Neural cell (in vitro differentiated cells): ENCODE data around the gene CLCN3. TPM values are rescaled to one million over a fixed set of nuclear protein-coding genes. Genes with fewer than 3 reads are reported as not detected.

ENCODE experiments used
- H2AFZ ChIP-seq: fragments of 200-600, 300-800 bp; sonication (generic), shearing (Covaris generic); 2 replicates; pipeline ENCODE4 v1.6.0; 2014; ENCODE audit warnings: low read depth, mild to moderate bottlenecking, antibody characterized with exemption, low read length, moderate library complexity
- H3F3A ChIP-seq: fragments of 200-600 bp; shearing (Covaris generic); 2 replicates; pipeline ENCODE4 v1.6.1; 2016; ENCODE audit warnings: mild to moderate bottlenecking, moderate library complexity, mixed read lengths, antibody characterized with exemption, low read length; ENCODE audit not compliant: insufficient read depth, poor library complexity, severe bottlenecking
- H3K27ac ChIP-seq: fragments of 200-600, 300-800 bp; sonication (generic), shearing (Covaris generic); 2 replicates; pipeline ENCODE4 v1.5.1; 2014; ENCODE audit warnings: mild to moderate bottlenecking, low read length, moderate library complexity
- H3K27me3 ChIP-seq: fragments of 300-800, 200-600 bp; sonication (generic), shearing (Covaris generic); 2 replicates; pipeline ENCODE4 v1.6.0; 2014; ENCODE audit warnings: mild to moderate bottlenecking, low read depth, low read length, moderate library complexity; ENCODE audit not compliant: insufficient read depth
- H3K36me3 ChIP-seq: fragments of 300-800, 200-600 bp; sonication (generic), shearing (Covaris generic); 2 replicates; pipeline ENCODE4 v1.5.1; 2014; ENCODE audit warnings: mild to moderate bottlenecking, antibody characterized with exemption, low read length, moderate library complexity; ENCODE audit not compliant: insufficient read depth
- H3K4me2 ChIP-seq: fragments of 300-800, 200-600 bp; sonication (generic), shearing (Covaris generic); 2 replicates; pipeline ENCODE4 v1.6.0; 2014; ENCODE audit warnings: mild to moderate bottlenecking, low read length
- H3K4me3 ChIP-seq: fragments of 300-800, 200-600 bp; sonication (generic), shearing (Covaris generic); 2 replicates; pipeline ENCODE4 v1.5.1; 2014; ENCODE audit warnings: mild to moderate bottlenecking, low read length, moderate library complexity
- H3K79me2 ChIP-seq: fragments of 200-600 bp; shearing (Covaris generic); replicated peaks from 2 replicates; pipeline ENCODE4 v1.6.0; 2014; ENCODE audit warnings: mild to moderate bottlenecking, low read length, moderate library complexity; ENCODE audit not compliant: insufficient read depth
- H3K9ac ChIP-seq: fragments of 300-800, 200-600 bp; sonication (generic), shearing (Covaris generic); 2 replicates; pipeline ENCODE4 v1.6.1; 2016; ENCODE audit warnings: mild to moderate bottlenecking, low read length, mixed read lengths
- H3K9me2 ChIP-seq: fragments of 200-600 bp; shearing (Covaris generic); 2 replicates; pipeline ENCODE4 v1.6.1; 2016; ENCODE audit warnings: mild to moderate bottlenecking, low read length, mixed read lengths; ENCODE audit not compliant: insufficient read depth
- H3K9me3 ChIP-seq: fragments of 200-600, 300-800 bp; sonication (generic), shearing (Covaris generic); 2 replicates; pipeline ENCODE4 v1.6.1; 2016; ENCODE audit warnings: mild to moderate bottlenecking, mixed run types, low read length, moderate library complexity, mixed read lengths
- H4K20me1 ChIP-seq: fragments of 200-600 bp; shearing (Covaris generic); 2 replicates; pipeline ENCODE4 v1.6.1; 2016; ENCODE audit warnings: mild to moderate bottlenecking, mixed run types; ENCODE audit not compliant: insufficient read depth
- EP300 ChIP-seq: fragments of 450-650 bp; conservative IDR thresholded peaks from 2 replicates; pipeline ENCODE4 v1.6.1; 2014; ENCODE audit warnings: antibody characterized with exemption, mild to moderate bottlenecking, moderate library complexity; ENCODE audit not compliant: poor library complexity, severe bottlenecking
- EZH2 ChIP-seq: fragments of 200-600, 300-800 bp; shearing (Covaris generic), sonication (generic); IDR thresholded peaks from 2 replicates; pipeline ENCODE4 v1.6.1; 2014; ENCODE audit warnings: antibody characterized with exemption, low read length, borderline replicate concordance, mild to moderate bottlenecking; ENCODE audit not compliant: insufficient read depth, poor library complexity, severe bottlenecking
- MXI1 ChIP-seq: fragments of 450-650 bp; conservative IDR thresholded peaks from 2 replicates; pipeline ENCODE4 v1.6.1; 2014; ENCODE audit warnings: antibody characterized with exemption, mild to moderate bottlenecking; ENCODE audit not compliant: poor library complexity, severe bottlenecking
- POLR2AphosphoS5 ChIP-seq: IDR thresholded peaks from 2 replicates; pipeline ENCODE4 v1.6.1; 2012
- RAD21 ChIP-seq: fragments of 450-650 bp; conservative IDR thresholded peaks from 2 replicates; pipeline ENCODE4 v1.6.1; 2014; ENCODE audit warnings: antibody characterized with exemption, mild to moderate bottlenecking, moderate library complexity
- SMC3 ChIP-seq: fragments of 450-650 bp; conservative IDR thresholded peaks from 2 replicates; pipeline ENCODE4 v1.6.1; 2014; ENCODE audit warnings: antibody characterized with exemption, mild to moderate bottlenecking, moderate library complexity; ENCODE audit not compliant: poor library complexity
- TAF1 ChIP-seq: IDR thresholded peaks from 2 replicates; pipeline ENCODE4 v1.6.1; 2012; ENCODE audit warnings: low read depth
- polyA plus RNA-seq: library from polyadenylated mRNA; depleted of rRNA; stranded (reverse); fragments of >200 nt; gene quantifications from 2 replicates; pipeline ENCODE4 v1.2.3, GENCODE V29; 2014
- TF ChIP-seq, protein P1 (sequence below): IDR thresholded peaks from 2 replicates; pipeline ENCODE4 v1.6.1; 2012; ENCODE audit warnings: borderline replicate concordance
- TF ChIP-seq, protein P2 (sequence below): fragments of 450-650 bp; IDR thresholded peaks from 2 replicates; pipeline ENCODE4 v1.5.1; 2014; ENCODE audit warnings: antibody characterized with exemption, mild to moderate bottlenecking, moderate library complexity; ENCODE audit not compliant: poor library complexity, severe bottlenecking

Gene CLCN3
- polyA plus RNA-seq, 1 donor from 2014 or later: 68.3 TPM

DNA sequence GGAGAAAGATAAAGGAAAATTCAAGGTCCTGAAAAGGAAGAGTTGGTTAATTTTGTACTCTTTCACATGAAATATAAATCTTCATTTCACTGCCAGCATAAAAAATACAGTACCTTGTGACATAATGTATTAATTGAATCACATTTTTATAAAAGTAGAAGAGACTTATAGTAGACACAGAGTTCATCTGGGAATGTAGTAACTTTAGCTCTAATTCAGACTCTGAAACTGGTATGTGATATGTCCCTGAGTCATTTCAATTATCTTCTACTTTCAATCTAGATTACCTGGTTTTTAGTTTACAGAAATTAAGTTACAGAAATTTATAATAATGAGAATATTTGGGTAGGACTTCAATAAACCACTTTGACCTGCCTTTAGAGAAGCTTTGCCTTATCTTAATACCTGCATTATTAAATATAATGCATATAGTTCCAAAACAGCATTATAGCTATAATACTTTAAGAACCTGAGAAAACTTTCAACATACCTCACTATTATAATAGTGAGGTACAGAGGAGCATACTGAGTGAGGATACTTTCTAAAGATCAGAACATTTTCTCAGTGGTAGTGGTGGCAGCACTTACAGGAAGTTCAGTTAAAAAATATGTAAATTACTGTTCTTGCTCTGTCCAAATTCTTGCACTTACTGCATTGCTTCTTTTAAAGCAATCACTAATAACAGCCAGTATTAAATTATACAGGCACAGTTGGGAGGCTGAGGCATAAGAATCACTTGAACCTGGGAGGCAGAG is 19.2 kb upstream of the CLCN3 start:
- no peak for TF ChIP-seq POLR2AphosphoS5
- TF ChIP-seq EP300: no peak
- TF ChIP-seq SMC3: no peak
- TF ChIP-seq TAF1: no peak
- TF ChIP-seq MXI1: no peak
- no peak for TF ChIP-seq RAD21
- TF ChIP-seq EZH2: no peak
- TF ChIP-seq, protein P1, sequence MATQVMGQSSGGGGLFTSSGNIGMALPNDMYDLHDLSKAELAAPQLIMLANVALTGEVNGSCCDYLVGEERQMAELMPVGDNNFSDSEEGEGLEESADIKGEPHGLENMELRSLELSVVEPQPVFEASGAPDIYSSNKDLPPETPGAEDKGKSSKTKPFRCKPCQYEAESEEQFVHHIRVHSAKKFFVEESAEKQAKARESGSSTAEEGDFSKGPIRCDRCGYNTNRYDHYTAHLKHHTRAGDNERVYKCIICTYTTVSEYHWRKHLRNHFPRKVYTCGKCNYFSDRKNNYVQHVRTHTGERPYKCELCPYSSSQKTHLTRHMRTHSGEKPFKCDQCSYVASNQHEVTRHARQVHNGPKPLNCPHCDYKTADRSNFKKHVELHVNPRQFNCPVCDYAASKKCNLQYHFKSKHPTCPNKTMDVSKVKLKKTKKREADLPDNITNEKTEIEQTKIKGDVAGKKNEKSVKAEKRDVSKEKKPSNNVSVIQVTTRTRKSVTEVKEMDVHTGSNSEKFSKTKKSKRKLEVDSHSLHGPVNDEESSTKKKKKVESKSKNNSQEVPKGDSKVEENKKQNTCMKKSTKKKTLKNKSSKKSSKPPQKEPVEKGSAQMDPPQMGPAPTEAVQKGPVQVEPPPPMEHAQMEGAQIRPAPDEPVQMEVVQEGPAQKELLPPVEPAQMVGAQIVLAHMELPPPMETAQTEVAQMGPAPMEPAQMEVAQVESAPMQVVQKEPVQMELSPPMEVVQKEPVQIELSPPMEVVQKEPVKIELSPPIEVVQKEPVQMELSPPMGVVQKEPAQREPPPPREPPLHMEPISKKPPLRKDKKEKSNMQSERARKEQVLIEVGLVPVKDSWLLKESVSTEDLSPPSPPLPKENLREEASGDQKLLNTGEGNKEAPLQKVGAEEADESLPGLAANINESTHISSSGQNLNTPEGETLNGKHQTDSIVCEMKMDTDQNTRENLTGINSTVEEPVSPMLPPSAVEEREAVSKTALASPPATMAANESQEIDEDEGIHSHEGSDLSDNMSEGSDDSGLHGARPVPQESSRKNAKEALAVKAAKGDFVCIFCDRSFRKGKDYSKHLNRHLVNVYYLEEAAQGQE: no peak
- TF ChIP-seq, protein P2, sequence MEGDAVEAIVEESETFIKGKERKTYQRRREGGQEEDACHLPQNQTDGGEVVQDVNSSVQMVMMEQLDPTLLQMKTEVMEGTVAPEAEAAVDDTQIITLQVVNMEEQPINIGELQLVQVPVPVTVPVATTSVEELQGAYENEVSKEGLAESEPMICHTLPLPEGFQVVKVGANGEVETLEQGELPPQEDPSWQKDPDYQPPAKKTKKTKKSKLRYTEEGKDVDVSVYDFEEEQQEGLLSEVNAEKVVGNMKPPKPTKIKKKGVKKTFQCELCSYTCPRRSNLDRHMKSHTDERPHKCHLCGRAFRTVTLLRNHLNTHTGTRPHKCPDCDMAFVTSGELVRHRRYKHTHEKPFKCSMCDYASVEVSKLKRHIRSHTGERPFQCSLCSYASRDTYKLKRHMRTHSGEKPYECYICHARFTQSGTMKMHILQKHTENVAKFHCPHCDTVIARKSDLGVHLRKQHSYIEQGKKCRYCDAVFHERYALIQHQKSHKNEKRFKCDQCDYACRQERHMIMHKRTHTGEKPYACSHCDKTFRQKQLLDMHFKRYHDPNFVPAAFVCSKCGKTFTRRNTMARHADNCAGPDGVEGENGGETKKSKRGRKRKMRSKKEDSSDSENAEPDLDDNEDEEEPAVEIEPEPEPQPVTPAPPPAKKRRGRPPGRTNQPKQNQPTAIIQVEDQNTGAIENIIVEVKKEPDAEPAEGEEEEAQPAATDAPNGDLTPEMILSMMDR: no peak
- H3K4me3 ChIP-seq: no peak overlapping the region
- no peaks in the 10 kb centered on the region for H4K20me1 ChIP-seq
- no peak overlapping the region for H3K4me2 ChIP-seq
- H3K9ac ChIP-seq: no peak overlapping the region
- H3K27me3 ChIP-seq: no peaks in the 10 kb centered on the region
- H2AFZ ChIP-seq: no peak overlapping the region
- no peaks in the 10 kb centered on the region for H3F3A ChIP-seq
- no peaks in the 10 kb centered on the region for H3K9me2 ChIP-seq
- H3K27ac ChIP-seq: no peak overlapping the region
- no peaks in the 10 kb centered on the region for H3K79me2 ChIP-seq
- no peaks in the 10 kb centered on the region for H3K9me3 ChIP-seq
- H3K36me3 ChIP-seq: no peaks in the 10 kb centered on the region

DNA sequence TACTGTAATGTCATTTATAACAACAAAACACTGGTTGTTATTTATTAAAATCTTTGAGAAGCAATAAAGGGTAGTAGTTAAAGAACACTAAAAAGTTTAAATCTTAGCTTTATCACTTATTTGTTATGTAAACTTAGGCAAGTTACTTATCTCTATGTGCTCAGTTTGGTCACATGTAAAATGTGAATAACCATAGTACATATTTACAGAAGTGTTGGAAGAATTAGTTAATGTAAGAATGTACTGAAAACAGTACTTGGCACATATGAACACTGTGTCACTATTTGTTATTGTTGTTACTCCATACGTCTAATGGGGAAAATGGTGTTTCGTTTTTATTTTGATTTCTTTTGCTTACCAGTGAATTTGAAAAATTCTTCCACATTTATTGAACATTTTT is 17.1 kb upstream of the CLCN3 start:
- Histone ChIP-seq H3K9me3 (no peaks in the 10 kb centered on the region), H3K36me3 (no peaks in the 10 kb centered on the region), H3K9me2 (no peaks in the 10 kb centered on the region), H2AFZ (no peak overlapping the region), H4K20me1 (no peaks in the 10 kb centered on the region), H3K9ac (no peak overlapping the region), H3K79me2 (peaks cover 5% of the 10 kb centered on the region), H3K4me2 (no peak overlapping the region), H3K4me3 (no peak overlapping the region), H3K27me3 (no peaks in the 10 kb centered on the region), H3K27ac (no peak overlapping the region), H3F3A (no peaks in the 10 kb centered on the region)
- no peak for TF ChIP-seq MXI1
- no peak for TF ChIP-seq SMC3
- TF ChIP-seq EP300: no peak
- no peak for TF ChIP-seq TAF1
- no peak for TF ChIP-seq EZH2
- no peak for TF ChIP-seq POLR2AphosphoS5
